ENCODE measurements around the gene EFTUD2.

- TF ChIP-seq POLR2AphosphoS5 (IDR thresholded peaks at IDR 0.05) = no peak
- TF ChIP-seq, protein P1, sequence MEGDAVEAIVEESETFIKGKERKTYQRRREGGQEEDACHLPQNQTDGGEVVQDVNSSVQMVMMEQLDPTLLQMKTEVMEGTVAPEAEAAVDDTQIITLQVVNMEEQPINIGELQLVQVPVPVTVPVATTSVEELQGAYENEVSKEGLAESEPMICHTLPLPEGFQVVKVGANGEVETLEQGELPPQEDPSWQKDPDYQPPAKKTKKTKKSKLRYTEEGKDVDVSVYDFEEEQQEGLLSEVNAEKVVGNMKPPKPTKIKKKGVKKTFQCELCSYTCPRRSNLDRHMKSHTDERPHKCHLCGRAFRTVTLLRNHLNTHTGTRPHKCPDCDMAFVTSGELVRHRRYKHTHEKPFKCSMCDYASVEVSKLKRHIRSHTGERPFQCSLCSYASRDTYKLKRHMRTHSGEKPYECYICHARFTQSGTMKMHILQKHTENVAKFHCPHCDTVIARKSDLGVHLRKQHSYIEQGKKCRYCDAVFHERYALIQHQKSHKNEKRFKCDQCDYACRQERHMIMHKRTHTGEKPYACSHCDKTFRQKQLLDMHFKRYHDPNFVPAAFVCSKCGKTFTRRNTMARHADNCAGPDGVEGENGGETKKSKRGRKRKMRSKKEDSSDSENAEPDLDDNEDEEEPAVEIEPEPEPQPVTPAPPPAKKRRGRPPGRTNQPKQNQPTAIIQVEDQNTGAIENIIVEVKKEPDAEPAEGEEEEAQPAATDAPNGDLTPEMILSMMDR (IDR thresholded peaks at IDR 0.05) = no peak
These were observed 14.9 kb upstream of the EFTUD2 start for GRCh38 chr17:44914148-44914547.
